Spleen (tissue), 7 donors: ENCODE results near the gene MLH3.

ENCODE experiments used
- CTCF ChIP-seq, 11 experiments: fragments of 200-600 bp in 7 of 11; fragments of 450-650 bp in 4 of 11; sonication (generic) in 4 of 11; IDR thresholded peaks in 8 of 11; conservative IDR thresholded peaks in 3 of 11; 1 replicate in 7 of 11; 2 replicates in 4 of 11; pipeline versions ENCODE4 v1.4.0 to v1.8.0; 2016 to 2021; ENCODE audit warnings: antibody characterized with exemption in 11 of 11, inconsistent platforms in 4 of 11, mild to moderate bottlenecking in 1 of 11
- POLR2AphosphoS5 ChIP-seq, 3 donors: sonication (generic); formaldehyde crosslinking; IDR thresholded peaks; one replicate each; pipeline ENCODE4 v1.5.1; 2017; ENCODE audit warnings: antibody characterized with exemption in 3 of 3
- donor health status: DM: no; HTN: no; CAD: no; lungs with moderate emphysema.
- donor health status: DM: no; HTN: no; CAD: no.
- donor health status: DM: no; HTN: no; CAD: no.

GRCh38 chr14:75060420-75060819 is 9.2 kb upstream of the MLH3 start:
- no peak for TF ChIP-seq CTCF (IDR thresholded peaks at IDR 0.05 in 8 of 11, conservative IDR thresholded peaks at IDR 0.05 in 3 of 11)
- no peak for TF ChIP-seq POLR2AphosphoS5 (IDR thresholded peaks at IDR 0.05)
